ENCODE data around the gene WASL.
"Not testable (repeated sequence)": the region's sequence is repeated elsewhere in the genome, so short reads cannot be mapped to it uniquely, and the experiment has no call there.

The WASL gene

DNA sequence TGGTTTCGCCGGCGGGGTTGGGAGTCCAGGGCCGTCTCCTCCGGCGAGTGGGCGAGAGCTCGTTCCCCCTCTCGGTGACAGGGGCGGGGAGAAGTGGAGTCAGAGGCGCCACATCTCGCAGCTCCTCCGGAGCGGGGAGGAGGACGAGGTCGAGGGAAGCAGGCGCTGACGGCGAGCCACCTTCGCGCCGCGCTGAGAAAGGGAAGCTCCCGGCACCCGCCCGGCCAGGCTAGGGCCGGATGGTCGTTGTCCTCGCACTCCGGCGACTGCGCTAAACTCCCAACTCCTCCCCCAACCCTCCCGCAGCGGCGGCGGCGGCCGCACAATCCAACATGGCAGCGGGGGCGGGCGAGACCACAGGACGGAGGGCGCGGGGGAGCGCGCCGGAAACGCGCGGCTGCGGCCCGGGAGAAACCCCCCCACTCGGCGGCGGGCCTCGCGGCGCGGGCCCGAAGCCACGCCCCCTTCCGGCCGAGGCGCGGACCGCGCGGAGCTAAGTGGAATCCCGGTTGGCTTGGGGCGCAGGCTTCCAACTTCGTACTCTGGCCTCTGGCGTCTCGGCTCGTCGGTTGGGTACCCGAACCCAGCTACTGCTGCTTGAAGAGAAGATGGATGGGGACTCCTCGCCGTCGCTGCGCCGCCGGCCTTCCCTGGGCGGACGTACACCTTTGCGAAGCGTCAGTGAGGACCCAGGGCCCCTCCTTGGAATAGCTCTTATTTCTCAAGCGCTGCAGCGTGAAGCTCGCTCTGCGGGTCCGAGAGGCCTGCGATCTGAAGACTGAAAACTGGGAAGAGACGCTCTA, at the start of gene WASL:
Gene WASL (minus strand): TSS at position 270 of the 803 bp plus-strand sequence. CDS start 269 bp downstream, at position 1.
- TF ChIP-seq, protein P1, sequence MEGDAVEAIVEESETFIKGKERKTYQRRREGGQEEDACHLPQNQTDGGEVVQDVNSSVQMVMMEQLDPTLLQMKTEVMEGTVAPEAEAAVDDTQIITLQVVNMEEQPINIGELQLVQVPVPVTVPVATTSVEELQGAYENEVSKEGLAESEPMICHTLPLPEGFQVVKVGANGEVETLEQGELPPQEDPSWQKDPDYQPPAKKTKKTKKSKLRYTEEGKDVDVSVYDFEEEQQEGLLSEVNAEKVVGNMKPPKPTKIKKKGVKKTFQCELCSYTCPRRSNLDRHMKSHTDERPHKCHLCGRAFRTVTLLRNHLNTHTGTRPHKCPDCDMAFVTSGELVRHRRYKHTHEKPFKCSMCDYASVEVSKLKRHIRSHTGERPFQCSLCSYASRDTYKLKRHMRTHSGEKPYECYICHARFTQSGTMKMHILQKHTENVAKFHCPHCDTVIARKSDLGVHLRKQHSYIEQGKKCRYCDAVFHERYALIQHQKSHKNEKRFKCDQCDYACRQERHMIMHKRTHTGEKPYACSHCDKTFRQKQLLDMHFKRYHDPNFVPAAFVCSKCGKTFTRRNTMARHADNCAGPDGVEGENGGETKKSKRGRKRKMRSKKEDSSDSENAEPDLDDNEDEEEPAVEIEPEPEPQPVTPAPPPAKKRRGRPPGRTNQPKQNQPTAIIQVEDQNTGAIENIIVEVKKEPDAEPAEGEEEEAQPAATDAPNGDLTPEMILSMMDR (IDR thresholded peaks at IDR 0.05), result no peak
- H3K4me1 Mint-ChIP-seq, result peaks cover 67% of the 10 kb centered on the region
- peak; percentile 95 for DNase-seq
- H3K27me3 Mint-ChIP-seq (ENCODE audit: low read depth, poor library complexity), result no peaks in the 10 kb centered on the region
- no peaks in the 10 kb centered on the region for H3K36me3 Mint-ChIP-seq (ENCODE audit: low read depth)
- H3K4me3 Mint-ChIP-seq, result peak within 1 kb of the TSS; percentile 98
- H3K27ac Mint-ChIP-seq, result peak within 1 kb of the TSS; percentile 100
- no peaks in the 10 kb centered on the region for H3K9me3 Mint-ChIP-seq

DNA sequence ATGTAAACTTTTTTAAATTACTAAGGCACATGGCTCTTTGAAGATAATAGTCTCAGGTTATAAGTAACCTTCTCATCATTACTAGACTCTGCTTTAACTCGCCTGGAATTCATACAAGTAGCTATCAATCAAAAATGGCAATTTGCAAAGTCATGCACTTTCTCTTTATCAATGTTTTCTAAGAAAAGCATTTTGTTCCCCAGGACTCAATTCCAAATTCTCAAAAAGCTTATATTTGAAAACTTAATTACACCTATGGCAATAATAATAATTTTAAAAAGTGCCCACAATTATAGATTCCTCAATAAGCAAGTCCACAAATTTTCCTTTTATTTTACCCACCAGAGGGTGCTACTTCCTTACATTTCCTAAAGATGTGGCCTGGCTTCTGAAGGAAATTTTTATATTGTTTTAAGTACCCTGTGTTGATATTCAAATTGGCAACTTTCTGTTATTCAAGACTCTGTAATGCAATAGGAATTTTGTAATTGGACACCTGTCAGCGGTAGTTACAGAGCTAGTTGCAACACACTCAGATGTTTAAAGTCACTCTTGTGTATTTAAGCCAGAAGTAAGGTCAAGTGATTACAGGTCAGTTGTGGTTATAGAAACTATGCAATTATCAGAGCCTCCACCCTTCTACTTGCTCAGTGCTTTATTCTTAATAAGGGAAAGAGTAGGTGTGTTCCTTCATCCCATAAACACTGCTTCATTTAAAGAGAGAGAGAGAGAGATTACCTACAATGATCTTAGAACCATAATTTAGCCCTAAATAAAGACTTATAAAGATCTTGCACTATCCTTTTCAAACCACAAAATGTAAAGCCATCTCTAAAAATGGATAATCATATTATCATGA, 49.1 kb upstream of the WASL start:
- no peak overlapping the region for H3K4me3 Mint-ChIP-seq
- no peaks in the 10 kb centered on the region for H3K36me3 Mint-ChIP-seq (ENCODE audit: low read depth)
- DNase-seq, result no peak
- TF ChIP-seq, protein P1 (IDR thresholded peaks at IDR 0.05), result no peak
- H3K4me1 Mint-ChIP-seq, result no peaks in the 10 kb centered on the region
- H3K27me3 Mint-ChIP-seq (ENCODE audit: low read depth, poor library complexity), result peaks cover 3% of the 10 kb centered on the region
- no peaks in the 10 kb centered on the region for H3K9me3 Mint-ChIP-seq
- no peak overlapping the region for H3K27ac Mint-ChIP-seq

DNA sequence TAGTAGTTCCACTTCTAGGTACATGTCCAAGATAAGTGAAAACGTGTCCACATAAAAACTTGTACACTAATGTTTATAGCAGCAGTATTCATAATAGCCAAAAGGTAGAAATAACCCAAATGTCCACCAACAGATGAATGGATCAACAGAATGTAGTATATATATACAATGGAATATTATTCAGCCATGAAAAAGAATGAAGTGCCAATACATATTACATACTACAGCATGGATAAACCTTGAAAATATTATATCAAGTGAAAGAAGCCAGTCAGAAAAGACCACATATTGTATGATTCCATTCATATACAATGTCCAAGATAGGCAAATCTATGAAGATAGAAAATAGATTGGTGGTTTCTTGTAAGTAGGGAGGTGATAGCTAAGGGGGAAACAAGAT, 47.8 kb upstream of the WASL start:
- Mint-ChIP-seq H3K4me1 (no peaks in the 10 kb centered on the region), H3K36me3 (ENCODE audit: low read depth) (no peaks in the 10 kb centered on the region), H3K9me3 (no peaks in the 10 kb centered on the region), H3K27me3 (ENCODE audit: low read depth, poor library complexity) (peaks cover 3% of the 10 kb centered on the region), H3K27ac (no peak overlapping the region), H3K4me3 (no peak overlapping the region)
- TF ChIP-seq, protein P1 (IDR thresholded peaks at IDR 0.05), result no peak
- DNase-seq, result no peak

DNA sequence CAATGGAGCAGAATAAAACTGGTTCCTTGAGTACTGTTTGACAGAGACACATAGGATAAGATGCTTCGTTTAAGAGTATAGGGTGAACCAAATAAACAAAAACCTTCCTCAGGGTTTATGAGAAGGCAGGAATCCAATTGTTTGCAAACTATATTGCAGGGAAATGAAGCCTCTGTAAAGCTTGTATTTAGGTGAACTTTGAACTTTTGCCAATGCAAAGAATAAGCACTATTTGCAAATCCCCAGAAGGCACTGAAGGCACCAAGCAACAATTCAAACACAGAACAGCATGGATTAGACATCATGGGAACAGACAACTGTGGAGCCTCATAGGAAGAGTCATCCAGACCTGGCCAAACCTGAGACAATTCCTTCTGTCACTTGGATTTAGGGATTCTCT, 47.1 kb upstream of the WASL start:
- no peak overlapping the region for H3K27ac Mint-ChIP-seq
- no peaks in the 10 kb centered on the region for H3K36me3 Mint-ChIP-seq (ENCODE audit: low read depth)
- no peaks in the 10 kb centered on the region for H3K4me1 Mint-ChIP-seq
- peaks cover 3% of the 10 kb centered on the region for H3K27me3 Mint-ChIP-seq (ENCODE audit: low read depth, poor library complexity)
- no peak for DNase-seq
- H3K9me3 Mint-ChIP-seq, result no peaks in the 10 kb centered on the region
- TF ChIP-seq, protein P1 (IDR thresholded peaks at IDR 0.05), result no peak
- no peak overlapping the region for H3K4me3 Mint-ChIP-seq

DNA sequence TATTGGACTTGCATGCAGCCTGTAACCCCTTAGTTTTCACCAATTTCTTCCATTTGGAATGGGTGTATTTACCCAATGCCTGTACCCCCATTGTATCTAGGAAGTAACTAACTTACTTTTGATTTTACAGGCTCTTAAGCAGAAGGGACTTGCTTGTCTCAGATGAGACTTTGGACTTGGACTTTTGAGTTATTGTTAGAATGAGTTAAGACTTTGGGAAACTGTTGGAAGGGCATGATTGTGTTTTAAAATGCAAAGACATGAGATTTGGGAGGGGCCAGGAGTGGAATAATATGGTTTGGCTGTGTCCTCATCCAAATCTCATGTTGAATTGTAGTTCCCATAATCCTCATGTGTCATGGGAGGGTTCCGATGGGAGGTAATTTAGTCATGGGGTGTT, 46.3 kb upstream of the WASL start:
- H3K36me3 Mint-ChIP-seq (ENCODE audit: low read depth), result not testable (repeated sequence)

DNA sequence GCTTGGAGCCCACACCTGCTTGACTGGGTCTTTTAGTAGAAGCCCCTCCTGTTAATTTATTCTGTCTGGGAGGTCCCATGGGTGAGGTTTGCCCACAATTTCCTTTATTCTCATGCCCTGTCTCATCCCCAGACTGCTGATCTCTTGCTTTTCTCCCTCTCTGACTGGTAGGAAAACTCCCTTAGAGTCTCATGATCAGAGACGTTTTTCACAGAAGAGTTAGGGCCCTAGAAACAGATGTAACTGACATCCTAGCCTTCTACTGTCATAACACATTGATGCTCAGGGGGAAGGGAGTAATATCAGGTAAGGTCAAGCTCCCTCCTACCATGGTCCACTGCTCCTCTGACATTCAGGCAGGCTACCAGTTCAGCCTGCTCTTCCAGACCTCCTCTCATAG, 43.7 kb upstream of the WASL start:
- DNase-seq, result no peak
- H3K27me3 Mint-ChIP-seq (ENCODE audit: low read depth, poor library complexity), result peaks cover 3% of the 10 kb centered on the region
- TF ChIP-seq, protein P1 (IDR thresholded peaks at IDR 0.05), result no peak
- no peak overlapping the region for H3K27ac Mint-ChIP-seq
- H3K4me1 Mint-ChIP-seq, result no peaks in the 10 kb centered on the region
- H3K36me3 Mint-ChIP-seq (ENCODE audit: low read depth), result no peaks in the 10 kb centered on the region
- no peak overlapping the region for H3K4me3 Mint-ChIP-seq
- no peaks in the 10 kb centered on the region for H3K9me3 Mint-ChIP-seq

More for the DNA sequence above, 46.3 kb upstream of the WASL start:
- not testable (repeated sequence) for H3K27ac Mint-ChIP-seq; H3K4me1 Mint-ChIP-seq; H3K27me3 Mint-ChIP-seq (ENCODE audit: low read depth, poor library complexity); H3K9me3 Mint-ChIP-seq; DNase-seq; H3K4me3 Mint-ChIP-seq

All from nephron progenitor cell (in vitro differentiated cells).